Stimulated activated CD4-positive, alpha-beta T cell treated with anti-CD3 and anti-CD28 coated beads, TNF-alpha, amount 100 ng/mL, for 24 hours (primary cell): ENCODE results near the gene PLA2G4A.

ENCODE experiments used
- DNase-seq, 3 experiments: peaks; one replicate each; pipeline ENCODE4 v3.0.0-alpha.2; 2020; ENCODE audit warnings: low read depth in 3 of 3

The PLA2G4A gene

GRCh38 chr1:186828611-186829454 is at the start of gene PLA2G4A:
Gene PLA2G4A (plus strand): TSS chr1:186828949. CDS start chr1:186854355, 25,406 bp downstream.
- DNase-seq: no peak

- no peak for DNase-seq
These were observed 48.7 kb upstream of the PLA2G4A start for GRCh38 chr1:186780076-186780475.

- no peak for DNase-seq
These were observed 47.0 kb upstream of the PLA2G4A start for GRCh38 chr1:186781730-186782129.

- no peak for DNase-seq
These were observed 46.0 kb upstream of the PLA2G4A start for GRCh38 chr1:186782791-186783190.

- DNase-seq: no peak
These were observed 45.6 kb upstream of the PLA2G4A start for GRCh38 chr1:186783193-186783592.

- DNase-seq: no peak
These were observed 43.2 kb upstream of the PLA2G4A start for GRCh38 chr1:186785503-186785902.

GRCh38 chr1:186790101-186790500 is 38.6 kb upstream of the PLA2G4A start:
- no peak for DNase-seq

- no peak for DNase-seq
These were observed 35.7 kb upstream of the PLA2G4A start for GRCh38 chr1:186792870-186793581.

GRCh38 chr1:186793582-186793927 is 35.2 kb upstream of the PLA2G4A start:
- no peak for DNase-seq

- no peak for DNase-seq
These were observed 29.6 kb upstream of the PLA2G4A start for GRCh38 chr1:186798960-186799688.

GRCh38 chr1:186799689-186800054 is 29.1 kb upstream of the PLA2G4A start:
- no peak for DNase-seq

GRCh38 chr1:186802388-186802787 is 26.4 kb upstream of the PLA2G4A start:
- DNase-seq: no peak

GRCh38 chr1:186804679-186805078 is 24.1 kb upstream of the PLA2G4A start:
- DNase-seq: no peak

- DNase-seq: no peak
These were observed 22.3 kb upstream of the PLA2G4A start for GRCh38 chr1:186806477-186806876.

GRCh38 chr1:186807163-186807562 is 21.6 kb upstream of the PLA2G4A start:
- no peak for DNase-seq

- DNase-seq: no peak
These were observed 16.9 kb upstream of the PLA2G4A start for GRCh38 chr1:186811892-186812291.

- DNase-seq: no peak
These were observed 16.2 kb upstream of the PLA2G4A start for GRCh38 chr1:186812570-186812969.

- no peak for DNase-seq
These were observed 15.3 kb upstream of the PLA2G4A start for GRCh38 chr1:186813420-186813819.

GRCh38 chr1:186819126-186819525 is 9.6 kb upstream of the PLA2G4A start:
- no peak for DNase-seq

GRCh38 chr1:186819563-186819962 is 9.2 kb upstream of the PLA2G4A start:
- no peak for DNase-seq

GRCh38 chr1:186829686-186830587 is 1.2 kb downstream of the PLA2G4A start:
- no peak for DNase-seq

GRCh38 chr1:186831168-186831567 is 2.4 kb downstream of the PLA2G4A start:
- no peak for DNase-seq
